ENCODE data around the gene DAP3.

DNA sequence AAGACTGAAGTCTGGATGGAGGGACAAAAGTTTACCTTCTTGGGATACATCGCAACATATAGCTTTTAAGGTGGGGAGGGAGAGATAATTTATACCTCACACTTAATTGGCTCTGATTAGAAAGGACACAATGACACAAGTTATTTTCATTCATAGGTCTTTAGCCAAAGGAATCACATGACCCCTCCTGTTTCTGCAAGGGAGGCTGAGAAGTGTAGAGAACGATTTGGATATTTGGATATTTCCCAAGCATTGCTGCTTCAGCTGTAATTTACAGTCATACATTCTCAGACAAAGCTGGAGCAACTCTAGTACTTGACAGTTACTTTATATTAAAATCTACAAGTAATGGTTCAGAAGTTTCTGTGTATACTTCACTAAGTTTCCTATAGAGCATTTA is 24.2 kb downstream of the DAP3 start:
- TF ChIP-seq POLR2A (IDR thresholded peaks at IDR 0.05; ENCODE audit: borderline replicate concordance, extremely low read depth, insufficient read depth, insufficient read length) (no peak), SP1 (IDR thresholded peaks at IDR 0.05; ENCODE audit: low read depth) (no peak), EZH2 (IDR thresholded peaks at IDR 0.05) (no peak), TCF7L2 (IDR thresholded peaks at IDR 0.05; ENCODE audit: borderline replicate concordance, extremely low read depth, insufficient read depth, insufficient read length) (no peak), ZNF274 (IDR thresholded peaks at IDR 0.05; ENCODE audit: low read depth, low read length) (no peak), SIN3A (IDR thresholded peaks at IDR 0.05; ENCODE audit: low read depth) (no peak), EZH2phosphoT487 (IDR thresholded peaks at IDR 0.05; ENCODE audit: borderline replicate concordance) (no peak), CBX3 (IDR thresholded peaks at IDR 0.05; ENCODE audit: low read depth) (no peak)
- TF ChIP-seq, protein P1, sequence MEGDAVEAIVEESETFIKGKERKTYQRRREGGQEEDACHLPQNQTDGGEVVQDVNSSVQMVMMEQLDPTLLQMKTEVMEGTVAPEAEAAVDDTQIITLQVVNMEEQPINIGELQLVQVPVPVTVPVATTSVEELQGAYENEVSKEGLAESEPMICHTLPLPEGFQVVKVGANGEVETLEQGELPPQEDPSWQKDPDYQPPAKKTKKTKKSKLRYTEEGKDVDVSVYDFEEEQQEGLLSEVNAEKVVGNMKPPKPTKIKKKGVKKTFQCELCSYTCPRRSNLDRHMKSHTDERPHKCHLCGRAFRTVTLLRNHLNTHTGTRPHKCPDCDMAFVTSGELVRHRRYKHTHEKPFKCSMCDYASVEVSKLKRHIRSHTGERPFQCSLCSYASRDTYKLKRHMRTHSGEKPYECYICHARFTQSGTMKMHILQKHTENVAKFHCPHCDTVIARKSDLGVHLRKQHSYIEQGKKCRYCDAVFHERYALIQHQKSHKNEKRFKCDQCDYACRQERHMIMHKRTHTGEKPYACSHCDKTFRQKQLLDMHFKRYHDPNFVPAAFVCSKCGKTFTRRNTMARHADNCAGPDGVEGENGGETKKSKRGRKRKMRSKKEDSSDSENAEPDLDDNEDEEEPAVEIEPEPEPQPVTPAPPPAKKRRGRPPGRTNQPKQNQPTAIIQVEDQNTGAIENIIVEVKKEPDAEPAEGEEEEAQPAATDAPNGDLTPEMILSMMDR (IDR thresholded peaks at IDR 0.05 in 2 of 3, conservative IDR thresholded peaks at IDR 0.05 in 1 of 3; ENCODE audit: borderline replicate concordance in 1 of 3, insufficient read depth in 1 of 3, low read depth in 2 of 3, low read length in 2 of 3), result no peak
- TF ChIP-seq, protein P2, sequence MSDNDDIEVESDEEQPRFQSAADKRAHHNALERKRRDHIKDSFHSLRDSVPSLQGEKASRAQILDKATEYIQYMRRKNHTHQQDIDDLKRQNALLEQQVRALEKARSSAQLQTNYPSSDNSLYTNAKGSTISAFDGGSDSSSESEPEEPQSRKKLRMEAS (IDR thresholded peaks at IDR 0.05), result no peak

Measured in HCT116 (cell line).